ENCODE measurements around the gene LRRC26.
"Not testable (repeated sequence)": the region's sequence is repeated elsewhere in the genome, so short reads cannot be mapped to it uniquely, and the experiment has no call there.

LRRC26 gene

DNA sequence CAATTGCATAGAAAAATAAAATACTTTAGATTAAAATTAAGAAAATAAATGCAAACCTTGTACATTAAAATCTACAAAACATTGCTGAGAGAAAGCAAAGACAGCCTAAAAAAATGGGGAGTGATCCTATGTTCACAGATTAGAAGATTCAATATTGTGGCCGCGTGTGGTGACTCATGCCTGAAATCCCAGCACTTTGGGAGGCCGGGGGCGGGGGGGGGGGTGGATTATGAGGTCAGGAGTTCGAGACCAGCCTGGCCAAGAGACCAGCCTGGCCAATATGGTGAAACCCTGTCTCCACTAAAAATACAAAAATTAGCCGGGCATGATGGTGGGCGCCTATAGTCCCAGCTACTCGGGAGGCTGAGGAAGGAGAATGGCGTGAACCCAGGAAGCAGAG is 34.7 kb downstream of the LRRC26 start:
- not testable (repeated sequence) for DNase-seq (ENCODE audit: low read depth)

DNA sequence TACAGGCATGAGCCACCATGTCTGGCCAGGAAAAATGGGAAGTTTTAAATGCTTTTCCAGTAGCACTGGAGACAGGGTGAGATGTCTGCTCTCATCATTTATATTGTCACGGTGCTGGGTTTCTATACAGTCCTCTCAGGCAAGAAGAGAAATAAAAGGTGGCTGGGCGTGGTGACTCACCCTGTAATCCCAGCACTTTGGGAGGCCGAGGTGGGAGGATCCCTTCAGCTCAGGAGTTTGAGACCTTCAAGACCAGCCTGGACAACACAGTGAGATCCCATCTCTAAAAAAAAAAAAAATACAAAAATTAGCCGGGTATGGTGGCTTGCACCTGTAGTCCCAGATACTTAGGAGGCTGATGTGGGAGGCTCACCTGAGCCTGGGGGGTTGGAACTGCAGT is 35.7 kb downstream of the LRRC26 start:
- DNase-seq (ENCODE audit: low read depth), result no peak

DNA sequence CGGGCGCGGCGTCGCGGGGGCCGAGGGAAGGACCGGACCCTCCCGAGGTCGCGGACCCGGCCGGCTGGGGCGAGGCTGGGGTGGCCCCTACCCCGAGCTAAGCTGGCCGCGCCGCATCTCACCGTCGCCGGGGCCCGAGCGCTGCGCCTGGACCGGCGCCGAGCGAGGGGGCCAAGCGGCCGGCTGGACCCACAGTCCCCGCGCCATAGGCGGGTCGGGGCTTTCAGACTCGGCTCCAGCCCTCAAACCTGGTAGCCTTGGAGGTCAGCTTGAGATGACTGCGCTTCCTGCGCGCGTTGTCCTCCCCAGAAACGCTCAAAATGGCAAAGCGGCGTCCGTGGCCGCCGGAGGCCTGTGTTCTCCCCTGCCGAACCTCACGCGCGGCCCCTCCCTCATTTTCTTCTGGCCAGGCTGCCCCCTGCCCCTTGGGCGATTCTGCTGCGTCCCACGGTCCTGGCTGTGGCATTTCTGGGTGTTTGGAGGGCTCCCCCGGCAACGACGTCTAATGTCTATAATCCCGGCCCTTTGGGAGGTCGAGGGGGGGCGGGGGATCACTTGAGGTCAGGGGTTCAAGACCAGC is 39.6 kb downstream of the LRRC26 start:
- no peak for DNase-seq (ENCODE audit: low read depth)

DNA sequence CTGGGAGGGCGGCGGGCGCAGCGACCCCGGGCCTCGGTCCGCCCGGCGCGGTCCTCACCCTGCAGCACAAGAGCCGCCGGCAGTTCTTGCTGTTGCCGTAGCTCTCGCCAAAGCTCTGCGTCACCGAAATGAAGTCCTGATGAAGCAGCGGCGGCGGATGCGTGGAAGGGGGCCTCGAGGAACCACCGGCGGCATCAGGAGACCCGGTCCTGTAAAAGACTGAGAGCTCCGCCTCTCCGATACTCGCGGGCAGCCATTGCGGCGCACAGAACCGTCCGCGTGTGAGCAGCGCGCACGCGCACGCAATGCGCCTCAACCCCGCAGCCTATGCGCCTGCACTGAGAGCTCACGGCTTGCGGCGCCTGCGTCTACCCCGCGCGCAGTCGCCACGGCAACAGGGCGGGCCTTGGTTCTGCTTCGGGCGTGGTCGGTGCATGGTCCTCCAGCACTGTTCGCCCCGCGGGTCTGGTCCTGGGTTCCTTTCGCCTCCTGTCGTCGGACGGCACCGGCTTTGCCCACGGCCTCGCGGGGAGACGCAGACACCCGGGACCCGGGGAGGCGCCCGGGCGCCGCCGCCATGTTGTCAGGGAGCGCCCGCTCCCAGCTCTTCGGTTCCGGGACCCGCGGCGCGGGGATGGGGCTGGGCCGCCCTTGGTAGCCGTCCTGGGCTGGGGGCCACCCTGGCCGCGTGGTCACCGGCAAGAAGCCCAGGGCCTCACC is 40.2 kb downstream of the LRRC26 start:
- peak; percentile 76 for DNase-seq (ENCODE audit: low read depth)

DNA sequence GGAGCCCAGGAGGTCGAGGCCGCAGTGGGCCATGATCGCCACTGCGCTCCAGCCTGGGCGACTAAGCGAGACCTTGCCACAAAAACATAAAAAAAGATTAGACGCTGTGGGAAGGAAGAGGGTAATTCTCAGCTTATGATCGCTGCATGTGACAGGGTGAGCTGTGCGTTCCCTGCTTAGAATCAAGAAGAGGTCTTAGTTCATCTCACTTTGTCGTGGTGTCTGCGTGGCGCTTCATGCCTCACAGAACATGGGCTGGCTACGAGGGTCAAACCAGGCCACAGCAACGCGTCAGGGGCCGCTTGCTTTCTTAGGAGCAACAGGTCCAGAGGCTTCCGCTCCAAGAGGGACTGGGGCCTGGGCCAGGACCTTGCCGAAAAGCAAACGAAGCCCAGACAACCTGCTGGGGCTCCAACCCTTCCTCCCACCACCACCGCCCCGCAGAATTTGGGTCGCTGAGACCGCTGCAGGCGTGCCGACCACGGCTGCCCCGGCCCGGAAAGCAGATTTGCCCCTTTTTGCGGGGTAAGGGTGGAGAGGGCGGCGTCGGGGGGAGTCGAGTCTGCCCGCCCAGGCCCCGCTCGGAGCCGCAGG is 40.9 kb downstream of the LRRC26 start:
- DNase-seq (ENCODE audit: low read depth), result no peak

DNA sequence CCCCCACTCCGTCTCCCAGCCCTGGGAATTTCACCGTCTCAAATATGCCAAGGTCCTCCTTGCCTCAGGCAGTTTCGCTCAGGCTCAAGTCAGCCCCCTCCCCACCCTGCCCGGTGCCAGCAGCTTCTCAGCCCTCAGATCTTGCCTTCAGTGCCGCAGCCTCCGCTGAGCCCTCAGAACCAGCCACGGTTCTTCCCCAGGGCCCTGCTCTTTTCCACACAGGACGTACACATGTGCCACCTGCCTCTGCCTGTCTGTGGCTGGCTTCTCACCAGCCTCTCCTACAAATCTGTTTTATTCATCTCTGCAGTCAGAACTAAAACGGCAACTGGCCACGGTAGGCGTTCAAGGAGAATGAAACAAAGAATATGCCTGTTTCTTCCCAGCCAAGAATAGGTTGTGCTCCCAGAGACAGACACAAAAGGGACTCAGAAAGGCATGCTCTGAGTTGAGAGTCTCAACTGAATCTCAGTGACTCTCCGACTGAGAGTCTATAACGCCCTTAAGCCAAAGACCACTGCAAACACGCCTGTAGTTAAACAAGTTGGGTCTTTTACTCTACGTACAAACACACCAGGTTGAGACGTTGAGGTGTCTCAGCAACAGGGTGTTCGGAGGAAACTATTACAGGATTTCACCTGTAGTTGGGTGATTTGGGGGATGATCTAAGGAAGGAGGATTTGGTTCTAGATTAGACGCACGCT is 41.5 kb downstream of the LRRC26 start:
- no peak for DNase-seq (ENCODE audit: low read depth)

DNA sequence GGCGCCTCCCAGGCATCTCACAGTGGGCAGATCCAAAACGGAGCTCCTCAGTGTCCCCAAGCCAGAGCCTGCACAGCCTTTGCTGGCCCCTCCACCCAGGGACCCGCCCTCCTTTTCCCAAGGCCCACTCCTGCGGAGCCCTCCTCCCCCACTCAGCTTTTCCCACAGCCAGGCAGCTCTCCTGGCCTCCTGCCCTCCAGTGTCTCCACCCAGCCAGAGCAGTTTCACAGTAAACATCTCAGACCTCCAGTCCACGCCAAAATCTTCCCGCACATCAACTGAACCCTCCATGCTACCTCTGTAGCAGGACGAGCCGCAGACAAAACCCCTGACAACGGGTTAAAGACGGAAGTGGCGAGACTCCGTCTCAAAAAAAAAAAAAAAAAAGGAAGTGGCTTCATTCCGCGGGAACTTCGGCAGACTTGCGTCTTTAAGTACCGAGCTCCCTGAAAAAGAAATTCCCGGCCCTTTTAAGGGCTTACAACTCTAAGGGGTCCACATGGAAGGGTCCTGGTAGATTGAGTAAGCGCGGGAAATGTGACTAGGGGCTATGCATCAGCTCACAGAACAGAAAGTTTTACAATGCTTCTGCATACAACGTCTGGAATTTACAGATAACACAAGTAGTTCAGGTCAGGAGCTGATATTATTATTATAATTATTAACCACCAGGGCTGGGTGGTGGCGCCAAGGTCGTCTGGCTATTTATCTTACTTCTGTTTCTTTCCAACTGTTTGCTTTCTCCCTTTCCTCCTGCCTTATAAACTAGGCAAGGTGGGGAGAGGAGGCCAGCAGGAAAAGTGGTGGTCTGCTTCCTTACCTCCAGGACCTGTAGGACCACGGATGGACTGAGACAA is 42.3 kb downstream of the LRRC26 start:
- no peak for DNase-seq (ENCODE audit: low read depth)

DNA sequence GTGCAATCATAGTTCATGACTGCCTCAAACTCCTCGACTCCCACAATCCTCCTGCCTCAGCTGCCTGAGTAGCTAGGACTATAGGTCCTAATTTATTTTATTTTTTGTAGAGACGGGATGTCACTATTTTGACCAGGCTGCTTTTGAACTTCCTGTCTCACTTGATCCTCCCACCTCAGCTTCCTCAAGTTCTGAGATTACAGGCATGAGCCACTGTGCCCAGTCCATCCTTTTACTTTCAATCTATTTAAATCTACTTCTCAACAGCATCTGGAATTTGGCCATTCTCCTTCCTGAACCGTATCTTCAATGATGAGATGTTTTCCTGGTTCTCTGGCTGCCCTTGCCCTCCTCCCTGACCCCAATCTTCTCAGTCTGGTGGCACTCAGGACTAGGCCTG is 43.1 kb downstream of the LRRC26 start:
- no peak for DNase-seq (ENCODE audit: low read depth)

DNA sequence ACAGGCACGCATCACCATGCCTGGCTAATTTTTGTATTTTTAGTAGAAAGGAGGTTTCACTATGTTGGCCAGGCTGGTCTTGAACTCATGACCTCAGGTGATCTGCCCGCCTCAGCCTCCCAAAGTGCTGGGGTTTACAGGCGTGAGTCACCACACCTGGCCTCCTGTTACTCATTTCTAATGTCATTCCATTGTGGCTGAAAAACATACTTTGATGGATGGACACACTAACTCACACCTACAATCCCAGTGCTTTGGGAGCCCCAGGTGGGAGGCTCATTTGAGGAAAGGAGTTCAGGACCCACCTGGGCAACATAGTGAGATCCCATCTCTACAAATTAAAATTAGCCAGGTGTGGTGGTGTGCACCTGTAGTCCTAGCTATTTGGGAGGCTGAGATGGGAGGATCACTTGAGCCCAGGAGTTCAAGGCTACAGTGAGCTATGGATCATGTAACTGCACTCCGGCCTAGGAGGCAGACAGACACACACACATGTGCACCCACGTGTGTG is 45.8 kb downstream of the LRRC26 start:
- not testable (repeated sequence) for DNase-seq (ENCODE audit: low read depth)

DNA sequence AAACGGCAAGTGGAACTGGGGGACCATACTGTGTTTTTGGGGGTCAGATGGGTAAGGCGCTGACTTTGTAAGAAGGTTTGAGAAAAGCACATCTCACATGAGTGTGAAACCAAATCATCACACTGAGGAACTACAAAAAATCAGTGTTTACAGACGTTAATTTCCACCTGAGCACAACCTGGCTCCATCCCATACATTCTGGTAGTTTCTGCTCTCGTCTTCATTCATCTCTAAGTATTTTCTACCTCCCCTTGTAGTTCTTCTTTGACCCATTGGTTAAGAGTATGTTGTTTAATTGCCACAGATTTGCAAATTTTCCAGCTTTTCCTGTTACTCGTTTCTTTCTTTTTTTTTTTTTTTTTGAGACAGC is 46.4 kb downstream of the LRRC26 start:
- DNase-seq (ENCODE audit: low read depth), result no peak

DNA sequence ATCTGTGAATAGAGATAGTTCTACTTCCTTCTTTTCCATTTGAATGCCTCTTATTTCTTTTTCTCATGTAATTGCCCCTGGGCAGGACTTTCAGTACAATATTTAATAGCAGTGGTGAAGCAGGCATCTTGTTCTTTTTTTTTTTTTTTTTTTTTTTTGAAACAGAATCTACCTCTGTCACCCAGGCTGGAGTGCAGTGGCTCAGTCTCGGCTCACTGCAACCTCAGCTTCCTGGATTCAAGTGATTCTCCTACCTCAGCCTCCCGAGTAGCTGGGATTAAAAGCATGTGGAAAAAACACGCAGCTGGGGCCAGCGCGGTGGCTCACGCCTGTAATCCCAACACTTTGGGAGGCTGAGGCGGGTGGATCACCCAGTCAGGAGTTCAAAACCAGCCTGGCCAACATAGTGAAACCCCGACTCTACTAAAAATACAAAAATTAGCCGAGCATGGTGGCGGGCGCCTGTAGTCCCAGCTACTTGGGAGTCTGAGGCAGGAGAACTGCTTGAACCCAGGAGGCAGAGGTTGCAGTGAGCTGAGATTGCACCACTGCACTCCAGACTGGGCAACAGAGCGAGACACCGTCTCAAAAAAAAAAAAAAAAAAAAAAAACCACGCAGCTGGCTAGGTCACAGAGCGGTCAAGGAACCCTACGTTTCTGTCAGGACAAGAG is 46.9 kb downstream of the LRRC26 start:
- not testable (repeated sequence) for DNase-seq (ENCODE audit: low read depth)

DNA sequence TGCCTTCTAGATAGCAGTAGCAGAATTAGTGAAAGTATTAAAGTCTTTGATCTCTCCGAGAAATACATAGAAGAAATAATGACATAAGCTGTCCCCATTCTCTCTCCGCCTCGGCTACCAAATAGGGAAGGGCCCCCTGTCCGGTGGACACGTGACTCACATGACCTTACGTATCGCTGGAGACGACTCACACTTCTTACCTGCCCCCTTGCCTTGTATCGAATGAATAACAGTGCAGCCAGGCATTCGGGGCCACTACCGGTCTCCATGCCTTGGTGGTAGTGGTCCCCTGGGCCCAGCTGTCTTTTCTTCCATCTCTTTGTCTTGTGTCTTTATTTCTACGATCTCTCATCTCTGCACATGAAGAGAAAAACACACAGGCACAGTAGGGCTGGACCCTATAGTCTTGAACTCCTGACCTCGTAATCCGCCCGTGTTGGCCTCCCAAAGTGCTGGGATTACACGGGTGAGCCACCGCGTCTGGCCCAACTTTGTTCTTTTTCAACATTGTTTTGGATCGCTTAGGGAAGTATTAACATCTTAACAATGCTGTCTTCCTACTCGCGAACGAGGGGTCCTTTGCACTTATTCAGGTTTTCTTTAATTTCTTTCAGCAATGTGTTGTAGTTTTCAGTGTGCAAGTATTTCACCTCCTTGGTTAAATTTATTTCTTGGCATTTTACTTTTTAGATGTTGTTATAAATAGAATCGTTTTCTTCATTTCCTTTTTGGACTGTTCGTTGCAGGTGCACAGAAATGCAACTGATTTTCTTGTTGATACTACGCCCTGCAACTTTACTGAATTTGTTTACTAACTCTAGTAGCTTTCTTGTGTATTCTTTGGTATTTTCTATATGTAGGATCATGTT is 47.7 kb downstream of the LRRC26 start:
- not testable (repeated sequence) for DNase-seq (ENCODE audit: low read depth)

Data from stimulated activated CD8-positive, alpha-beta memory T cell treated with anti-CD3 and anti-CD28 coated beads, Interleukin-12 subunit alpha, Interleukin-12 subunit beta, amount 100 ng/mL, for 1 hour (primary cell).